ENCODE results near the gene CACNA2D4. TPM values are rescaled to one million over a fixed set of nuclear protein-coding genes. Genes with fewer than 3 reads are reported as not detected.

Gene CACNA2D4
- polyA plus RNA-seq, 3 donors: 17.8 to 87.7 (median 22.1) TPM

GRCh38 chr12:1805441-1806081, 112.9 kb downstream of the CACNA2D4 start:
- H3K79me2 ChIP-seq (ENCODE audit: insufficient read depth, low read length): peaks cover 12% of the 10 kb centered on the region
- WGBS (ENCODE audit: insufficient coverage): 96% methylated on average over 14 of the region's 16 CpGs
- H3K4me3 ChIP-seq (replicated peaks in 1 of 3; ENCODE audit: low read depth in 2 of 3, low read length in 3 of 3): no peak overlapping the region
- H4K20me1 ChIP-seq (ENCODE audit: insufficient read depth, low read length): no peaks in the 10 kb centered on the region
- intact Hi-C loops (cut with micrococcal nuclease): no loop called here
- peaks cover 43 to 59% of the 10 kb centered on the region in 2 donors for H3K4me1 ChIP-seq (ENCODE audit: control insufficient read depth in 1 of 2, insufficient read depth in 2 of 2, low read length in 2 of 2)
- Mint-ChIP-seq H3K4me1 (peaks cover 46% of the 10 kb centered on the region), H3K27me3 (ENCODE audit: low read depth in 3 of 3) (peaks cover 0 to 3% (median 0%) of the 10 kb centered on the region in 3 donors), H3K9me3 (no peaks in the 10 kb centered on the region), H3K27ac (peak overlapping the region in 4 of 7 donors; percentile 50 to 86 (median 60)), H3K36me3 (peaks cover 7 to 8% of the 10 kb centered on the region in 2 donors), H3K4me3 (no peak overlapping the region)
- TF ChIP-seq CTCF (IDR thresholded peaks at IDR 0.05): no peak
- H3K4me2 ChIP-seq (replicated peaks; ENCODE audit: extremely low read depth, low read length, poor library complexity, severe bottlenecking): no peak overlapping the region
- no peaks in the 10 kb centered on the region for H3K27me3 ChIP-seq (ENCODE audit: control insufficient read depth in 2 of 2, insufficient read depth in 2 of 2, low read length in 2 of 2)
- no peaks in the 10 kb centered on the region for H3K9me3 ChIP-seq (replicated peaks in 1 of 2; ENCODE audit: control insufficient read depth in 1 of 2, insufficient read depth in 1 of 2, low read length in 2 of 2)
- no peak for DNase-seq
- H2AFZ ChIP-seq (ENCODE audit: insufficient read depth, low read depth, low read length, poor library complexity, severe bottlenecking): no peak overlapping the region
- no peaks in the 10 kb centered on the region for H3K36me3 ChIP-seq (replicated peaks in 1 of 2; ENCODE audit: control insufficient read depth in 1 of 2, insufficient read depth in 2 of 2, low read length in 2 of 2)
- H3K27ac ChIP-seq (ENCODE audit: low read depth in 1 of 2, low read length in 2 of 2): peak overlapping the region in 1 of 2 donors; percentile 74
- H3K9ac ChIP-seq (ENCODE audit: insufficient read depth, low read length, poor library complexity, severe bottlenecking): no peak overlapping the region

- DNase-seq: peak; percentile 81 to 95 (median 91)
- no peak overlapping the region for H3K9ac ChIP-seq (ENCODE audit: insufficient read depth, low read length, poor library complexity, severe bottlenecking)
- H3K4me2 ChIP-seq (replicated peaks; ENCODE audit: extremely low read depth, low read length, poor library complexity, severe bottlenecking): peak overlapping the region; percentile 44
- H3K36me3 ChIP-seq (replicated peaks in 1 of 2; ENCODE audit: control insufficient read depth in 1 of 2, insufficient read depth in 2 of 2, low read length in 2 of 2): no peaks in the 10 kb centered on the region
- H3K4me3 ChIP-seq (replicated peaks in 1 of 3; ENCODE audit: low read depth in 2 of 3, low read length in 3 of 3): peak overlapping the region in 1 of 3 experiments; percentile 10
- Mint-ChIP-seq H3K9me3 (no peaks in the 10 kb centered on the region), H3K36me3 (peaks cover 6 to 11% of the 10 kb centered on the region in 2 donors), H3K4me1 (peaks cover 41% of the 10 kb centered on the region), H3K4me3 (peak overlapping the region; percentile 45 to 59), H3K27me3 (ENCODE audit: low read depth in 3 of 3) (peaks cover 0 to 3% (median 0%) of the 10 kb centered on the region in 3 donors), H3K27ac (peak overlapping the region; percentile 69 to 90 (median 83))
- TF ChIP-seq CTCF (IDR thresholded peaks at IDR 0.05): no peak
- no peaks in the 10 kb centered on the region for H3K27me3 ChIP-seq (ENCODE audit: control insufficient read depth in 2 of 2, insufficient read depth in 2 of 2, low read length in 2 of 2)
- H3K27ac ChIP-seq (ENCODE audit: low read depth in 1 of 2, low read length in 2 of 2): peak overlapping the region; percentile 23 to 74
- H3K9me3 ChIP-seq (replicated peaks in 1 of 2; ENCODE audit: control insufficient read depth in 1 of 2, insufficient read depth in 1 of 2, low read length in 2 of 2): no peaks in the 10 kb centered on the region
- peak overlapping the region; percentile 77 for H2AFZ ChIP-seq (ENCODE audit: insufficient read depth, low read depth, low read length, poor library complexity, severe bottlenecking)
- peaks cover 12% of the 10 kb centered on the region for H3K79me2 ChIP-seq (ENCODE audit: insufficient read depth, low read length)
- H3K4me1 ChIP-seq (ENCODE audit: control insufficient read depth in 1 of 2, insufficient read depth in 2 of 2, low read length in 2 of 2): peaks cover 35 to 50% of the 10 kb centered on the region in 2 donors
- no peaks in the 10 kb centered on the region for H4K20me1 ChIP-seq (ENCODE audit: insufficient read depth, low read length)
- 61% methylated on average over 25 of the region's 25 CpGs for WGBS (ENCODE audit: insufficient coverage)
- intact Hi-C loops (cut with micrococcal nuclease): no loop called here
Observed at GRCh38 chr12:1804545-1805332, 113.7 kb downstream of the CACNA2D4 start.
